ENCODE measurements around the gene NIT1.

Gene NIT1

DNA sequence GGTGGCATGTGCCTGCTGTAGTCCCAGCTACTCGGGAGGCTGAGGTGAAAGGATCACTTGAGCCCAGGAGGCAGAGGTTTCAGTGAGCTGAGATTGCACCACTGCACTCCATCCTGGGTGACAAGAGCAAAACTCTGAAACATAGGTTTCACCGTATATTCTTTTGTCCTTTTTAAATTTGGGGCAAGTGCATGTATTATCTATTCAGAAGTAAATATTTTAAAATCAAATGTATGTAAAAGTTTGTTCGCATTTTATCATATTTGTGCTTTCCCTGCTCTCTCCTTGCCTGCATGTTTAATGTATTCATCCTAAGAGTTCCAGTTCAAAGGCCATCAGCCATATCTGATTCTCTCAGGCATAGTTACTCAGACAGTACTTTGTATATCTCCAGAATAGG is 27.9 kb downstream of the NIT1 start:
- DNase-seq (ENCODE audit: low read depth in 3 of 3, low spot score in 1 of 3), result no peak

DNA sequence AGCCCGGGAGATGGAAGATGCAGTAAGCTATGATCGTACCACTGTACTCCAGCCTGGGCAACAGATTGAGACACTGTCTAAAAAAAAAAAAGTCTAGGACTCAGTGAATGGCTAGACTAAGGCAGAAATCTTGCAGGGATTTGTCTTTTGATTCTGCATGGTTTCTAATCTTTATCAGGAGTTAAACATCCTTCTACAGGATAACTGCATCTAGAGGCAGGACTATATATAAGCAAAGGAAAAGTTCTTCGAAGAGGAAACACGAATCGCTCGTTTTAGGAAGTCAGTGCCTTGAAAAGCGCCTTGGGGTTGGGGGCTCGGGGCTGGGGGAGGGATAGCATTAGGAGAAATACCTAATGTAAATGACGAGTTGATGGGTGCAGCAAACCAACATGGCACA is 35.3 kb downstream of the NIT1 start:
- DNase-seq (ENCODE audit: low read depth in 3 of 3, low spot score in 1 of 3), result no peak

DNA sequence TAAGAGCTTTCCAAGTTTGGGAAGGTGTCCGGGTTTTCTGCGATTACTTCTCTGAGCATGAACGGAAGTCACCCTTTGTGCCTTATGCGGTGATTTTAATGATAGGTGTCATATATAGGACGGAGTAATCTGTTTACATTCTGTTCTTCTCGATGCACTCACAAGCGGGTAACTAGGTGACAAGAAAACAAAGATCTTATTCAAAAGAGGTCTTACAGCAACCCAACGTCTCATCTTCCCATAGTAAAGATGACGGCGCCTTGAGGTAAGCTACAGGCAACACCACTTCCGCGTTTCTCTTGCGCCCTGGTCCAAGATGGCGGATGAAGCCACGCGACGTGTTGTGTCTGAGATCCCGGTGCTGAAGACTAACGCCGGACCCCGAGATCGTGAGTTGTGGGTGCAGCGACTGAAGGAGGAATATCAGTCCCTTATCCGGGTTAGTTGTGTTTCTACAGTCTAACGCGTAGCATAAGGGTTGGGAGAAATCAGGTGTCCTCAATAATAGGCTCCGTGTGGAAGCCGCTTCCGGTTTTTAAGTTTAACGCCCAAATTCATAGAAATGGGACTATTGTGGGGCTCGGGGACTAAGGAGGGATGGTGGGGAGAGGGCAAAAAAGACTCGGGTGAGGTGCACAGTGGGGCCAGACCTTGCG is 35.9 kb downstream of the NIT1 start, which contains the start of gene UFC1:
Gene UFC1 (plus strand): TSS at position 297 of the 656 bp plus-strand sequence. CDS start 20 bp downstream, at position 317.
- DNase-seq (ENCODE audit: low read depth in 3 of 3, low spot score in 1 of 3), result peak; percentile 55 to 58 (median 58)

DNA sequence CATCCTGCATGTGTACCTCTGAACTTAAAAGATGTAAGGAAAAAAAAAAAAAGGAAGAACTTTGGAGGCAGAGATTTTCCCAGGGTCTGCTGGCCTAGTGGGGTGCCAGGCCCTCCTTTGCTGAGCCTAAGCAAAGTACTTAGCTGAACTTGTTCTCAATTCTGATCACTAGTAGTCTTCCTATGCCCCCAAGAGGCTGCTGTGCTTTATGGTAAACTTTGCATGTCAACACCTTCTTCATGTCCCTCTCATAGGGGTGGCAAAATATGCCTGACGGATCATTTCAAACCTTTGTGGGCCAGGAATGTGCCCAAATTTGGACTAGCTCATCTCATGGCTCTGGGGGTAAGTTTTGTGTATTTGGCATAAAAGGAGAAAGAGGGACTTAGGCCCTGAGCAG is 40.0 kb downstream of the NIT1 start:
- DNase-seq (ENCODE audit: low read depth in 3 of 3, low spot score in 1 of 3), result no peak

DNA sequence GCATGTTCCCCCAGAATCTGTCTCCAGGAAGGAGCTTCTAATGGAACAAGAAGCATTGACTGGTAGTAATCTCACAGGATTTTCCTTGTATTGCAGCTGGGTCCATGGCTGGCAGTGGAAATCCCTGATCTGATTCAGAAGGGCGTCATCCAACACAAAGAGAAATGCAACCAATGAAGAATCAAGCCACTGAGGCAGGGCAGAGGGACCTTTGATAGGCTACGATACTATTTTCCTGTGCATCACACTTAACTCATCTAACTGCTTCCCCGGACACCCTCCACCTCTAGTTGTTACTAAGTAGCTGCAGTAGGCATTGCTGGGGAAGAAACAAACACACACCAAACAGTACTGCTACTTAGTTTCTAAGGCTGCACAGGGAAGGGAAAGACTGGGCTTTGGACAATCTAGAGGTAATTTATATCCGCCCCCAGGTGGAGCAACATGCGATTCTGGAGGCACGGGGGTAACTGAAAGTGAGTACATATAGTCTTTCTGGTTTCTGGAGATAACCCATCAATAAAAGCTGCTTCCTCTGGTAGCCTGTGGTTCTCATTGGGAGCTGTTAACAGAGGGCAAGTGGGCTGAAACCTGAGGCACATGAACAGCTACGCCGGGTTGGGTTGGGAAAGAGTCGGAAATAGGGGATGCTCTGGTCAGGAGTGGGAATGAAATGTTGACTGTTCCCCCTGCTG is 40.6 kb downstream of the NIT1 start:
- no peak for DNase-seq (ENCODE audit: low read depth in 3 of 3, low spot score in 1 of 3)

DNA sequence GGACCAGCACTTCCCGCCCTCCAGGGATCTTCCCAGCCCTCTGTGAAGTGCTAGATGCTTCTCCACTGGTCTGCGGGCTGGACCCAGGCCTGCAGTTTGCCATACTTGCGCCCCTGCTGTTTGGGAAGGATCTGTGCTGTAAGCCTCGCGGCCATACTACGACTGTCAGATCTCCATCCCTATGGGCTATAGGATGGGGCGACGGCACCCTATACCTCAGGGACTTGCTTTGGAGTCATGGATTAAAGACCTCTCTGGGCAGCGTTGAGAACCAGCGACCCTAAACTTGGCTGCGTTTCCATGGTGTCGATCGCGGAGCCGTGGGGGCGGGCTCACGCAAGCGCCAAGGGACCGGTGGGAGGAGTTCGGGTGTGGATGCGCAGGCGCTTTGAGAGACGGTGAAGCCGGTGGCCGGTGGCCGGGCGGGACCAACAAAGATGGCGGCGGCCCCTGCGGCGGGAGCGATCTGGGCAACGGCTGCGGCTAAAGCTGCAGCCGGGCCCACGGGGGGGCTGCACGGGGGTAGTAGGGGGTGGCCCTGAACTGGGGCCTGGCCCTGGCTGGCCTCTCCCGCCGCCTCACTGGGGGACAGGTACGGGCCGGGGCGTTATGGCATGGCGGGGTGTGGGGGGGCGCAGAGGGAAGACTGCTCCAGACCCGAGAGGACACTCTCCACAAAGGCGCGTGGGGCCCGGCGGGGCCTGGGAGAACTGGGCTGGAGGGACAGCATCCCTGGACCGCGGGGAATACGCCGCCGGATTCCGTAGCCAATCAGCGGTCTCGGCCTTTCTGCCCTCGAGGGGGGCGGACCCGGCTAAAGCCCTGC is 41.4 kb downstream of the NIT1 start, which contains the start of gene USP21:
Gene USP21 (plus strand): TSS at position 414 of the 826 bp plus-strand sequence. CDS start 1,141 bp downstream, outside the sequence.
- peak; percentile 77 to 84 (median 83) for DNase-seq (ENCODE audit: low read depth in 3 of 3, low spot score in 1 of 3)

DNA sequence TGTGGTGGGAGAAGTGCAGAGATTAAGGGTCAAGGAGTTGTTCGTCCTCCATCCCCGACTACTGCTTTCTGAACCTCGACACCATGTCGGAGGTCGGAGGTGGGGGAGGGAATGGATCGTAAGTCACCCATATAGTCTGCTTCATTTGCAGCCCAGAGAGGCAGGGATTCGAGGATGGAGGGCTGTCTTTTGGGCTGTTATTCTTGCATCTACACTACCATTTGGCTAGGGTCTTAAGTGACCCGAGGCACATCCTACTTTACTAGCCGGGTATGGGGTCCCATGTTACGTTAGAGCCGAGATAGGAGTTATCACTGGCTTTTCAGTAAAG is 42.0 kb downstream of the NIT1 start:
- DNase-seq (ENCODE audit: low read depth in 3 of 3, low spot score in 1 of 3), result no peak

DNA sequence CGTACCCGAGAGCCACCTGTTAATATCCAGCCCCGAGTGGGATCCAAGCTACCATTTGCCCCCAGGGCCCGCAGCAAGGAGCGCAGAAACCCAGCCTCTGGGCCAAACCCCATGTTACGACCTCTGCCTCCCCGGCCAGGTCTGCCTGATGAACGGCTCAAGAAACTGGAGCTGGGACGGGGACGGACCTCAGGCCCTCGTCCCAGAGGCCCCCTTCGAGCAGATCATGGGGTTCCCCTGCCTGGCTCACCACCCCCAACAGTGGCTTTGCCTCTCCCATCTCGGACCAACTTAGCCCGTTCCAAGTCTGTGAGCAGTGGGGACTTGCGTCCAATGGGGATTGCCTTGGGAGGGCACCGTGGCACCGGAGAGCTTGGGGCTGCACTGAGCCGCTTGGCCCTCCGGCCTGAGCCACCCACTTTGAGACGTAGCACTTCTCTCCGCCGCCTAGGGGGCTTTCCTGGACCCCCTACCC is 42.8 kb downstream of the NIT1 start:
- no peak for DNase-seq (ENCODE audit: low read depth in 3 of 3, low spot score in 1 of 3)

DNA sequence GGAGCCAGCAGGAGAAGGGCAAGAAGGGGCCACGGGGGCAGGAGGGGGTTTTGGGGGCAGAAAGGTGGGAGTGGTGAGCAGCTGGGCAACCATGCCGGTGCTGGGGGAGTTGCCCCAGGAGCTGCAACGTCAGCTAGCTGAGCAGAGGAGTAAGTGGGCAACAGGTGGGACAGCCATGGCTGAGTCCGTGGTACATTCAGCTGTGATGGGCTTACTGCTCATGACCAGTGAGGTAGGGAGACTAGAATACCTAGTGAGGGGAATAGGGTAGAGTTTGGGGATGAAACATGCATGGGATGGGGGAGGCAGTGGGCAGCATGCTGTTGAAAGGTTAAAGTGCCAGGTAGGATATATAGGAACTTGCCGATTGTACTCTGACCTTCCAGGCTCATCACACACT is 43.7 kb downstream of the NIT1 start:
- no peak for DNase-seq (ENCODE audit: low read depth in 3 of 3, low spot score in 1 of 3)

DNA sequence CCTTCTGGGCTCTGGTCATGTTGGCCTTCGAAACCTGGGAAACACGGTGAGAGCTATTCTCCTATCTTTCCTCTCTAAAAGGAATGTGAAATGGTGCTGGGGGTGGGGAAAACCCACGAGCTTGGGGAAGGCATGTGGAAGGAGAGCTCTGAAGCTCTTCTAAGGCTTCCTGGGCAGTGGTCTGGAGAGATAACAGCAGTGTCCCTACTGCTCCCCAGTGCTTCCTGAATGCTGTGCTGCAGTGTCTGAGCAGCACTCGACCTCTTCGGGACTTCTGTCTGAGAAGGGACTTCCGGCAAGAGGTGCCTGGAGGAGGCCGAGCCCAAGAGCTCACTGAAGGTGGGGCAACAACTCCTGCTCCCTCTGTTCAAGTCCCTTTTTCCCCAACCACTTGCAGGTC is 44.1 kb downstream of the NIT1 start:
- no peak for DNase-seq (ENCODE audit: low read depth in 3 of 3, low spot score in 1 of 3)

DNA sequence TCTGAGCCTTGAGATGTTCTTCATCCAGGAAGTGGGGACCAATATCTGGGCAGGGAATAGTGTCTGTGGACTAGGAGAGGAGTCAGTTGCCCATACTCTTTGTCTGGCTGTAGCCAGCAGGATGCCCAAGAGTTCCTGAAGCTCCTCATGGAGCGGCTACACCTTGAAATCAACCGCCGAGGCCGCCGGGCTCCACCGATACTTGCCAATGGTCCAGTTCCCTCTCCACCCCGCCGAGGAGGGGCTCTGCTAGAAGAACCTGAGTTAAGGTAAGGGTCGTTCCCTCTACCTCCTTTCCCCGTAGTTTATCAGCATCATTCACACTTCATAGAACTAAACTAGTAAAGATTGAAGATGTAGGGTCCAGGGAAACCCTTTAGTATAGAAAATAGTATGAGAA is 44.9 kb downstream of the NIT1 start:
- no peak for DNase-seq (ENCODE audit: low read depth in 3 of 3, low spot score in 1 of 3)

DNA sequence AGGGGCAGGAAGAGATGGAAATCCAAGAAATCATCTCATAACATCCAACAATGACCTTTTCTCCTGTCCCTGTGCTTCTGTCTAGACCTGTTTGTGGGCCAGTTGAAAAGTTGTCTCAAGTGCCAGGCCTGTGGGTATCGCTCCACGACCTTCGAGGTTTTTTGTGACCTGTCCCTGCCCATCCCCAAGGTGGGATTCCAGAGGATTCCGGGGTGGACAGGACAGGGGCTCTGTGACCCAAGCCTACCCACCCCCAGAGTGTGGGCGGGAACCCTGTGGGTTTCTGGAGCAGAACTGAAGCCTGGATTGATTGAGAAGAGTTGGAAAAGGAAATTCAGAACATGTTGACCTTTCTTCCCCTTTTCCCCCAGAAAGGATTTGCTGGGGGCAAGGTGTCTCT is 45.9 kb downstream of the NIT1 start:
- no peak for DNase-seq (ENCODE audit: low read depth in 3 of 3, low spot score in 1 of 3)

DNA sequence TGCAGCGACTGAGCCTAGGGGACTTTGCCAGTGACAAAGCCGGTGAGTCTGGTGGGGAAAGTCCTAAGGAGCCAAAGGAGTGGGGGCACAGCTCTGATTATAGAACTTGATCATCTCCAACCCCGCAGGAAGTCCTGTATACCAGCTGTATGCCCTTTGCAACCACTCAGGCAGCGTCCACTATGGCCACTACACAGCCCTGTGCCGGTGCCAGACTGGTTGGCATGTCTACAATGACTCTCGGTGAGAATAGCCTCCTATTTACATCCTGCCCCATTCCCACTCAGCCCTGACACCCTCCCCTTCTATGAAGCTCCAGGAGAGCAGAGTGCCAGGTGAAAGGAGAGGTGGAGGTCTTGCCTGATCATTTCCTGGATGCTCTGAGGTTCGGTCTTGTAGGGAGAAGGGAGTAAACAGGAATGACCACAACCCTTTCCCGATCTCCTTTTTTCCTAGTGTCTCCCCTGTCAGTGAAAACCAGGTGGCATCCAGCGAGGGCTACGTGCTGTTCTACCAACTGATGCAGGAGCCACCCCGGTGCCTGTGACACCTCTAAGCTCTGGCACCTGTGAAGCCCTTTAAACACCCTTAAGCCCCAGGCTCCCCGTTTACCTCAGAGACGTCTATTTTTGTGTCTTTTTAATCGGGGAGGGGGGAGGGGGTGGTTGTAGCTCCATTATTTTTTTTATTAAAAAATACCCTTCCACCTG is 47.2 kb downstream of the NIT1 start:
- DNase-seq (ENCODE audit: low read depth in 3 of 3, low spot score in 1 of 3), result no peak

DNA sequence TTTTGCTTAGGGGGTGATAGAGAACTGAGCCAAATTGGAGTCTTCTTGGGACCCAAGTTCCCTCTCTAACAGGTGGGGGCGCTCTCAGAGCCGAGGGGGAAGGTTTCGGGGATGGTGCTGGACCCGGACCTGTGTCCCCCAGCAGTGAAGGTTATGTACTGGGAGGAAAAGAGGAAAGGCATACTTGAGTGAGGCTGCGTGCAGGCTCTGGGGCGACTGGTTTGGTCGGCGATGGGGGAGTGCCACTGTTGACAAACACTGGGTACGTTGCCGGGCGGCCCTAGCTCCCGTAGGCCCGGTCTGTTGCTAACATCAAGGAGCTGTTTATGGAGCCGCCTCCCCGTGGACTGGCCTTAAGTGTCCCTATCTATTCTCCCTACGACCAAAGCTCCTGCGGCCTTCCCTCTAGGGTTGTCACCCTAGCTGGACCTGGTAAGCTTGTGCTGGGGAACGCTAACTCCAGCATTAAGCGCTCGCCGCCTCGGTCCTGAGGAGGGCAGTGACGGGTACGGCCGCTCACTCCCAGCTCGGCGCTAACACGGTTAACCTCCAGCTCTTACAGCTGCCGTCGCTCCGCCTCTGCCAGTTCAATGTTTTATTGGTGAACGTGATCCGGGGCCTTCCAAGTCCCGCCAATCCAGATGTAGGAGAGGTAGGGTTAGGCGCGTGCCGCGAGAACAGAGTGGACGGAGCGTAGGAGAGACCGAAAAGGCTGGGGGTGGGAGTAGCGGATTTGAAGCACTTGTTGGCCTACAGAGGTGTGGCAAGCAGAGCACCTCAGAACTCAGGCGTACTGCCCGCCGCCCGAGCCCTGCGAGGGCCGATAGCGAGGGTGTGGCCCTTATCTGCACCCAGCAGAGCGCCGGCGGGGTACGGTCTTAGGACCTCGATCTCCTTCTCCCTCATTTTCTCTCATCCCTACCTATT is 48.1 kb downstream of the NIT1 start, which contains the start of gene PPOX:
Gene PPOX (plus strand): TSS at position 685 of the 927 bp plus-strand sequence. CDS start 422 bp downstream, outside the sequence.
- peak; percentile 73 to 79 (median 78) for DNase-seq (ENCODE audit: low read depth in 3 of 3, low spot score in 1 of 3)

DNA sequence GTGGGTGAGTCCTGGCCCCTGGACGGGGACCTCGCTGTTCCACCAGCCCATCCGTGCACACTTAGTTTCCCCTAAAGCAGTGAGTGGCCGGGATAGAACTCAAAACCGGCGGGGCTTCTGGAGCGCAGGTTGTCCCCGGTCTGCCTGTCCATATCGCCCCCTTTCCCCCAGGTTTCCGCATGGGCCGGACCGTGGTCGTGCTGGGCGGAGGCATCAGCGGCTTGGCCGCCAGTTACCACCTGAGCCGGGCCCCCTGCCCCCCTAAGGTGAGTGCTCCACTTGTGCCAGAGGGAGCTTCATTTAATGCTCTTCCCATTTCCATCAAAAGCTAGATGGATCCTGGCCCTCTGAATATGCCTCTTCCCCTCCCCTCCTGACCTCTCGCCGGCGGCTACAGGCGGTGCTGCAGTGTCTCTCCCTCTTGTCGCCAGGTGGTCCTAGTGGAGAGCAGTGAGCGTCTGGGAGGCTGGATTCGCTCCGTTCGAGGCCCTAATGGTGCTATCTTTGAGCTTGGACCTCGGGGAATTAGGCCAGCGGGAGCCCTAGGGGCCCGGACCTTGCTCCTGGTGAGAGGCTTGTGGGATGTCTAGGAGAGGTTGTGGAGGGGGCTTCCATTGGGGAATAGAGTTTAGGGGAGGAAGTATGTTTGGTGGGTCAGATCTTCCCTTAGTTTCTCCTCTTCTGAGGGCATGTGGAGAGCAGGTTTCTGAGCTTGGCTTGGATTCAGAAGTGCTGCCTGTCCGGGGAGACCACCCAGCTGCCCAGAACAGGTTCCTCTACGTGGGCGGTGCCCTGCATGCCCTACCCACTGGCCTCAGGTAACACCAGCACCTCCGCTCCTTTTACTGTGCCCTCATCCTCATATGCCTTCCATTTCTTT is 49.0 kb downstream of the NIT1 start:
- DNase-seq (ENCODE audit: low read depth in 3 of 3, low spot score in 1 of 3), result no peak

DNA sequence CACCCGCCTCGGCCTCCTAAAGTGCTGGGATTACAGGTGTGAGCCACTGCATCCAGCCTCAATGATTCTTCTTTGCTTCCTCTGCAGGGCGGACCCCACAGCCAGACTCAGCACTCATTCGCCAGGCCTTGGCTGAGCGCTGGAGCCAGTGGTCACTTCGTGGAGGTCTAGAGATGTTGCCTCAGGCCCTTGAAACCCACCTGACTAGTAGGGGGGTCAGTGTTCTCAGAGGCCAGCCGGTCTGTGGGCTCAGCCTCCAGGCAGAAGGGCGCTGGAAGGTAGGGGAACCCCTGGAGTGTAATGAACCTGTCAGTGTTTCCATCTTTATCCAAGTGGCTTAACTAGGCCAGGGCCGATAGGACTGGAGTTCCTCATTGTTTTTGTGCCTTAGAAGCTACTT is 51.0 kb downstream of the NIT1 start:
- no peak for DNase-seq (ENCODE audit: low read depth in 3 of 3, low spot score in 1 of 3)

All from stimulated activated CD4-positive, alpha-beta T cell treated with anti-CD3 and anti-CD28 coated beads, TNF-alpha, amount 100 ng/mL, for 1 hour (primary cell).